GM21360 (cell line): ENCODE measurements around the gene GOLGA8B.
A peak's percentile ranks its signal among the peaks of the same experiment; 100 is the strongest.
"Not testable (repeated sequence)": the region's sequence is repeated elsewhere in the genome, so short reads cannot be mapped to it uniquely, and the experiment has no call there.

Experiments used
- ATAC-seq: cut with Tn5 transposase; IDR thresholded peaks from one replicate; pipeline ENCODE4 v1.9.1; 2021; ENCODE audit warnings: mild to moderate bottlenecking, moderate library complexity; ENCODE audit not compliant: unreplicated experiment

The GOLGA8B gene

GRCh38 chr15:34598799-34599585 is 15.5 kb upstream of the GOLGA8B start:
- no peak for ATAC-seq

DNA sequence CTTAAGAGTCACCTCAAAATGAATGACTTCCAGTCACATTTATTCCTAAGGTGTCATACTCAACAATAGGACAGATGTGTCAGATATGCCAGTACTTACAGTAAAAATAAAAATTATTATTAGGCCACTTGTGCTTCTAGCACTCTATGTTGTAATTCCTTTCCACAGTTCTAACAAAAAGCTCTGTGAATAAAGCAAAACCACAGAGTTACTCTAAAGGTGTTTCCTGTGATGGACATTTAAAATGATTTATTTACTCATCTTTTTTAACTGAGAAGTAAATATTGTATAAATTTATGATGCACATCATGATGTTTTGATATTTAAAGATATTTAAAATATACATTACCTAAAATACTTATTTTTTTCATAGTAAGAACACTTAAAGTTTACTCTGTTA is 13.9 kb upstream of the GOLGA8B start:
- ATAC-seq = no peak

DNA sequence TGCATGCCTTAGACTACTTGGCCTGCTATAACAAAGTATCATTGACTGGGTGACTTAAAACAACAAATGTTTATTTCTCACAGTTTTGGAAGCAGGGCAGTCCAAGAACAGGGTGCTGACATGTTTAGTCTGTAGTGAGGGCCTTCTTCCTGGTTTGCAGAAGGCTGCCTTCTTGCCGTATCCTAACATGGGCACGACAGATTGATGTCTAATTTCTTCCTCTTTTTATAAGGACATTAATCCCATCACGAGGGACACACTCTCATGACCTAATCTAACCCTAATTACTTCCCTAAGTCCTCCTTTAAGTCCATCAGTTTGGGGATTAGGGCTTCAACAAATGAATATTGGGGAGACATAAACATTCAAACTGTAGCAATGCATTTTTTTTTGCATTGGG is 10.9 kb upstream of the GOLGA8B start:
- ATAC-seq = no peak

GRCh38 chr15:34591306-34591705 is 7.9 kb upstream of the GOLGA8B start:
- no peak for ATAC-seq

DNA sequence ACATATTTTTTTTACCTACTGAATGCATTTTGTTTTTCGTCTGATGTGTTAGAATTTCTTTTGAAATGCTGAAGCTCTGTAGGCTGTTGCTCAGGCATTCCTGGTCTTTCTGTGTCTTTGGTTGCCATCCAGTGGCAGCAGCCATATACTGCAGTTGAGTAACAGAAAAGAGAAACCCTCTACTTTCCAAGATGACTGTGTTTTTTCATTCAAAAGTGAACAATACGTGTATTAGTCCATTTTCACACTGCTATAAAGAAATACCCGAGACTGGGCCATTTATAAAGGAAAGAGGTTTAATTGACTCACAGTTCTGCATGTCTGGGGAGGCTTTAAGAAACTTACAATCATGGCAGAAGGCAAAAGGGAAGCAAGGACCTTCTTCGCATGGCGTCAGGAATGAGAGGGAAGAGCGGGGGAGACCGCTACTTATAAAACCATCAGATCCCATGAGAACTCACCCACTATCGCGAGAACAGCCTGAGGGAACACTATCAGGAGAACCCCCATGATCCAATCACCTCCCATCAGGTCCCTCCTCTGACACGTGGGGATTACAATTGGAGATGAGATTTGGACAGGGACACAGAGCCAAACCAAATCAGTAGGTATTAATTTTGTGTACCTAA is 4.7 kb upstream of the GOLGA8B start:
- ATAC-seq = no peak

- ATAC-seq = not testable (repeated sequence)
Measured at GRCh38 chr15:34585966-34586365, 2.5 kb upstream of the GOLGA8B start.

DNA sequence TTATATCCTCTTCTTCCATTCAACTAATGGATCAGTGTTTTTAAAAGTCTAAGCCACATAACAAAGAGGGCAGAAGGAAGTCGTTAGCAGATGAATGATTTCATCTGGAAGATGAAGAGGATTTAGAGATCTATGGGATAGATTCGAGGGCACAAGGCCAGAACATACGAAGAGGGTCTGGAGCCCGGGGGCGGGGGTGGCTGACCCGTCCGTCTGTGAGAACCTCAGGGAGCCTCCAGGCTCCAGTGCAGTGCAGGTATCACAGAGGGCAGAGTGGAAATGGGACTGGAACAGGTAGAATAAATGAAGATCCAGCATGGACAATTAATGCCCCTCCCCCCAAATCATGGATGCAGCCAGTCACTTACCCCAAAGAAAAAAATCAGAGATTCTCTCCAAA is 1.5 kb upstream of the GOLGA8B start:
- ATAC-seq = no peak

DNA sequence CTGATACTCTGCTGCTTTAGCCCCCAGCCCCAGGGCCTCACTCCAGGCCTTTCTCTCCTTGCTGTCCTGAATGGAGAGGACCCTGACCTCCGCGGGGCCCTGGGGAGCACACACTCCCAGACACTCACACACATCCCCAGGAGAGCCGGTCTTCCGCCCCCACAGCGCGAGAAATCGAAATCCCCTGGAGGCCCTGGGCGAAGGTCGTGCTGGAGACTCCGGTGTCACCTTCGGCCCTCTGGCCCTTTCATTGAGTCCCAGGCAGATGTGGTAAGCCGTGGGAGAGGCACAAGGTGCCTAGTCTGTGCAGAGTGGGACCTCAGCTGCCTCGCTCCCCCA is 848 bp upstream of the GOLGA8B start:
- ATAC-seq = peak; percentile 11

- peak; percentile 35 for ATAC-seq
Measured at GRCh38 chr15:34582461-34583371, 735 bp downstream of the GOLGA8B start.

DNA sequence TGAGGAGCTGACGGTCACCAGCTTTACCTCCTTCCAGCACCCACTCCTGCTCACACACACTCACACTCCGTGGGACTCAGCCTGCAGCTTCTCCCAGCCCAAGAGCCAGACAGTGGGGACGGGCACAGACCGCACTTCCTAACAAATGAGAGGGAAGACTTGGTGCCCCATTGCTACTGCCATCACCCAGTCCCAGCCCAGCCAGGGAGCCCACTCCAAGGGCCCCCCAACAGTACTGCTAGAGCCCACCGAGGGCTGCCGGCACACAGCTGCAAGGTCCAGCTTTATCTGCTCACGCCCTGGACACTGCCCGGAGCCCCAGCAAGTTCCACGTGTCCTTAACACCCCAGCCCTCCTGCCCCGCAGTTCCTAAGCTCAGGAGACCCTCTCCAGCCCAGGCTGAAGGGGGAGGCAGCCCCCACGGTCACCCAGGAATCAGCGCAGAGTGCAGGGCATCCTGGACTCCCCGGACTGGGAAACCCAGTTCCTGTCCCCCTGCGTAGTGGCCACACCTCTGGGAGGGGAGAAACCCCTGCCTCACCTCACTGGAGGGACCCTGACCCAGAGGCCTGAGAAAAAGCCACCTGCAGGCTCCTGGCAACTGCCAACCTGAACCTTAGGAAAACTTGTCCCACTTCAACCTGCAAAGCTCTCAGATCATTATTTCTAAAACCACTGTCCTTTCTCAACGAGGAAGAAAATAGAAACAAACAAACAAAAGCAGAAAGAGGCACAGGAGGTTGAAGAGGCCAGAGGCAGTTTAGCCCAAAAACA is 1.6 kb downstream of the GOLGA8B start:
- not testable (repeated sequence) for ATAC-seq

DNA sequence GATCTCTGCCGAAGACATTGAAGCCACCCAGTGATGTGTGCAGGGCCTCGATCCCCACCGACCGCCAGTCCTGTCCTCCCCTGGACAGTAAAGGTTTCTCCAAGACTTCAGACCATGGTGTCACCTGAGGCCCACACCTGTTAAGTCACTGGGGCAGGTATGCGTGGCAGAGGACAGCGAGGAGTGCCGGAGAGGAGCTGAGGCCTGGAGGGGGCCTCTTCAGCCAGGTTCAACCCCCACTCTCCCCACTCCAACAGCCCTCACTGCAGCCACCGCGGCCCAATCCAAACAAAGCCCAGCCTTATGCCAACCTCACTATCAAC is 2.4 kb downstream of the GOLGA8B start:
- ATAC-seq = no peak

GRCh38 chr15:34580251-34581042 is 3.0 kb downstream of the GOLGA8B start:
- not testable (repeated sequence) for ATAC-seq

GRCh38 chr15:34578283-34578674 is 5.2 kb downstream of the GOLGA8B start:
- ATAC-seq = no peak

DNA sequence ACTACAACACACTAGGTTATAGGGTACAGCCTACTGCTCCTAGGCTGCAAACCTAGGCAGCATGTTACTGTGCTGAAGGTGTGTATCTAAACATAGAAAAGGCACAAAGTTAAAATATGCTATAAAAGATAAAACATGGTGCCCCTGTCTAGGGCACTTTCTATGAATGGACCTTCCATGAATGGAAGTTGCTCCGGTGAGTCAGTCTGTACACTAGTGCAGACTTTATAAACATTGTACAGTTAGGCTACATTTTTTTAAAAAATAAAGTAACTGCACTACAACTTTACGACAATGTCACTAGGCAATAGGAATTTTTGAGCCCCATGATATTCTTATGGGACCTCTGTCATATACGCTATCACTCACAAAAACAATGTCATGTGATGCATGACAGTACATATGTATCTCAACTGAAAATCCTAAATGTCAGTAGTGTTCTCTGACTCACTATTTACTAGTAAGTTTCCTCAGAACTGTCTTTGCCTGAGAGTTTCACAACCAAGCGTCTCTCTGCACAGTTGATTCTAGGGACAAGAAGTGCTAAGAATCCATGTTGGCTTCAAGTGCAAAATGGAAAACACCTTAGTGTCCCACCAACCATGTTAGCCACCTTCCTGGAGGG is 5.7 kb downstream of the GOLGA8B start:
- not testable (repeated sequence) for ATAC-seq

GRCh38 chr15:34575035-34575434 is 8.4 kb downstream of the GOLGA8B start:
- ATAC-seq = not testable (repeated sequence)

- ATAC-seq = not testable (repeated sequence)
Measured at GRCh38 chr15:34572921-34573320, 10.5 kb downstream of the GOLGA8B start.

GRCh38 chr15:34572019-34572641 is 11.3 kb downstream of the GOLGA8B start:
- ATAC-seq = not testable (repeated sequence)

GRCh38 chr15:34569670-34570396 is 13.6 kb downstream of the GOLGA8B start:
- not testable (repeated sequence) for ATAC-seq

GRCh38 chr15:34567174-34567573 is 16.3 kb downstream of the GOLGA8B start:
- ATAC-seq = not testable (repeated sequence)
